Type B pancreatic cell (in vitro differentiated cells): ENCODE data around the gene OR5B2. TPM values are rescaled to one million over a fixed set of nuclear protein-coding genes. Genes with fewer than 3 reads are reported as not detected.

Source experiments
- DNase-seq: peaks from one replicate; pipeline ENCODE4 v3.0.0; 2021; ENCODE audit warnings: mixed read lengths; ENCODE audit not compliant: unreplicated experiment; ENCODE audit errors: extremely low spot score
- H3K27ac Mint-ChIP-seq: 2 replicates; pipeline ENCODE4 v1.8.0; 2021; ENCODE audit warnings: mild to moderate bottlenecking, mixed read lengths
- H3K27me3 Mint-ChIP-seq: 2 replicates; pipeline ENCODE4 v1.8.0; 2021; ENCODE audit warnings: mixed read lengths
- H3K36me3 Mint-ChIP-seq: 2 replicates; pipeline ENCODE4 v1.8.0; 2021; ENCODE audit warnings: mixed read lengths
- H3K4me1 Mint-ChIP-seq: one replicate; pipeline ENCODE4 v1.8.0; 2021; ENCODE audit warnings: mixed read lengths; ENCODE audit not compliant: unreplicated experiment
- H3K4me3 Mint-ChIP-seq: 2 replicates; pipeline ENCODE4 v1.8.0; 2021; ENCODE audit warnings: mild to moderate bottlenecking, mixed read lengths
- H3K9me3 Mint-ChIP-seq: 2 replicates; pipeline ENCODE4 v1.8.0; 2021; ENCODE audit warnings: mixed read lengths
- CTCF ChIP-seq: fragments of 200-600 bp; sonication (generic); conservative IDR thresholded peaks from 2 replicates; pipeline ENCODE4 v1.5.0; 2021; ENCODE audit warnings: antibody characterized with exemption, mild to moderate bottlenecking
- long read RNA-seq: library from polyadenylated mRNA; unstranded; transcript quantifications from one replicate; pipeline ENCODE4 v2.0.0, GENCODE V29; 2020
- total RNA-seq: library from RNA; stranded (reverse); gene quantifications from 2 replicates; pipeline ENCODE4 v1.2.1, GENCODE V29; 2021; ENCODE audit warnings: low replicate concordance

Gene OR5B2
- not detected in 2 replicates for total RNA-seq
- long read RNA-seq = 0 reads

- H3K36me3 Mint-ChIP-seq = no peaks in the 10 kb centered on the region
- H3K9me3 Mint-ChIP-seq = no peaks in the 10 kb centered on the region
- no peaks in the 10 kb centered on the region for H3K4me1 Mint-ChIP-seq
- no peaks in the 10 kb centered on the region for H3K27me3 Mint-ChIP-seq
- no peak within 1 kb of the TSS for H3K27ac Mint-ChIP-seq
- DNase-seq = no peak
- H3K4me3 Mint-ChIP-seq = no peak within 1 kb of the TSS
- TF ChIP-seq CTCF = no peak
Observed at GRCh38 chr11:58428021-58428420, at the start of gene OR5B2. OR5B2 (minus strand) TSS chr11:58428121; CDS start chr11:58423261, 4,860 bp downstream.

- no peaks in the 10 kb centered on the region for H3K36me3 Mint-ChIP-seq
- H3K27ac Mint-ChIP-seq = no peak overlapping the region
- TF ChIP-seq CTCF = no peak
- H3K4me3 Mint-ChIP-seq = no peak overlapping the region
- no peaks in the 10 kb centered on the region for H3K27me3 Mint-ChIP-seq
- H3K4me1 Mint-ChIP-seq = no peaks in the 10 kb centered on the region
- peaks cover 7% of the 10 kb centered on the region for H3K9me3 Mint-ChIP-seq
- DNase-seq = no peak
Observed at GRCh38 chr11:58471892-58472291, 44.0 kb upstream of the OR5B2 start.

GRCh38 chr11:58466293-58466692, 38.4 kb upstream of the OR5B2 start:
- Mint-ChIP-seq H3K27ac (no peak overlapping the region), H3K27me3 (no peaks in the 10 kb centered on the region), H3K36me3 (no peaks in the 10 kb centered on the region), H3K9me3 (no peaks in the 10 kb centered on the region), H3K4me3 (no peak overlapping the region), H3K4me1 (no peaks in the 10 kb centered on the region)
- no peak for DNase-seq
- no peak for TF ChIP-seq CTCF

- no peak for TF ChIP-seq CTCF
- no peaks in the 10 kb centered on the region for H3K4me1 Mint-ChIP-seq
- no peaks in the 10 kb centered on the region for H3K9me3 Mint-ChIP-seq
- no peak overlapping the region for H3K27ac Mint-ChIP-seq
- H3K27me3 Mint-ChIP-seq = no peaks in the 10 kb centered on the region
- no peak for DNase-seq
- no peak overlapping the region for H3K4me3 Mint-ChIP-seq
- H3K36me3 Mint-ChIP-seq = no peaks in the 10 kb centered on the region
Observed at GRCh38 chr11:58465690-58466089, 37.8 kb upstream of the OR5B2 start.

GRCh38 chr11:58451585-58451984, 23.7 kb upstream of the OR5B2 start:
- H3K4me1 Mint-ChIP-seq = no peaks in the 10 kb centered on the region
- no peak overlapping the region for H3K4me3 Mint-ChIP-seq
- H3K27ac Mint-ChIP-seq = no peak overlapping the region
- no peaks in the 10 kb centered on the region for H3K36me3 Mint-ChIP-seq
- H3K27me3 Mint-ChIP-seq = no peaks in the 10 kb centered on the region
- no peak for TF ChIP-seq CTCF
- H3K9me3 Mint-ChIP-seq = no peaks in the 10 kb centered on the region
- DNase-seq = no peak

- no peaks in the 10 kb centered on the region for H3K27me3 Mint-ChIP-seq
- no peaks in the 10 kb centered on the region for H3K4me1 Mint-ChIP-seq
- DNase-seq = no peak
- H3K4me3 Mint-ChIP-seq = no peak overlapping the region
- no peak for TF ChIP-seq CTCF
- no peak overlapping the region for H3K27ac Mint-ChIP-seq
- H3K36me3 Mint-ChIP-seq = no peaks in the 10 kb centered on the region
- no peaks in the 10 kb centered on the region for H3K9me3 Mint-ChIP-seq
Observed at GRCh38 chr11:58446294-58446693, 18.4 kb upstream of the OR5B2 start.
